HG02763 (cell line): ENCODE results near the gene YAE1.
"Not testable (repeated sequence)": the region's sequence is repeated elsewhere in the genome, so short reads cannot be mapped to it uniquely, and the experiment has no call there.

Experiments used
- ATAC-seq: cut with Tn5 transposase; IDR thresholded peaks from one replicate; pipeline ENCODE4 v1.9.1; 2021; ENCODE audit warnings: mild to moderate bottlenecking, moderate library complexity; ENCODE audit not compliant: unreplicated experiment

YAE1 gene, protein sequence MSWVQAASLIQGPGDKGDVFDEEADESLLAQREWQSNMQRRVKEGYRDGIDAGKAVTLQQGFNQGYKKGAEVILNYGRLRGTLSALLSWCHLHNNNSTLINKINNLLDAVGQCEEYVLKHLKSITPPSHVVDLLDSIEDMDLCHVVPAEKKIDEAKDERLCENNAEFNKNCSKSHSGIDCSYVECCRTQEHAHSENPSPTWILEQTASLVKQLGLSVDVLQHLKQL

DNA sequence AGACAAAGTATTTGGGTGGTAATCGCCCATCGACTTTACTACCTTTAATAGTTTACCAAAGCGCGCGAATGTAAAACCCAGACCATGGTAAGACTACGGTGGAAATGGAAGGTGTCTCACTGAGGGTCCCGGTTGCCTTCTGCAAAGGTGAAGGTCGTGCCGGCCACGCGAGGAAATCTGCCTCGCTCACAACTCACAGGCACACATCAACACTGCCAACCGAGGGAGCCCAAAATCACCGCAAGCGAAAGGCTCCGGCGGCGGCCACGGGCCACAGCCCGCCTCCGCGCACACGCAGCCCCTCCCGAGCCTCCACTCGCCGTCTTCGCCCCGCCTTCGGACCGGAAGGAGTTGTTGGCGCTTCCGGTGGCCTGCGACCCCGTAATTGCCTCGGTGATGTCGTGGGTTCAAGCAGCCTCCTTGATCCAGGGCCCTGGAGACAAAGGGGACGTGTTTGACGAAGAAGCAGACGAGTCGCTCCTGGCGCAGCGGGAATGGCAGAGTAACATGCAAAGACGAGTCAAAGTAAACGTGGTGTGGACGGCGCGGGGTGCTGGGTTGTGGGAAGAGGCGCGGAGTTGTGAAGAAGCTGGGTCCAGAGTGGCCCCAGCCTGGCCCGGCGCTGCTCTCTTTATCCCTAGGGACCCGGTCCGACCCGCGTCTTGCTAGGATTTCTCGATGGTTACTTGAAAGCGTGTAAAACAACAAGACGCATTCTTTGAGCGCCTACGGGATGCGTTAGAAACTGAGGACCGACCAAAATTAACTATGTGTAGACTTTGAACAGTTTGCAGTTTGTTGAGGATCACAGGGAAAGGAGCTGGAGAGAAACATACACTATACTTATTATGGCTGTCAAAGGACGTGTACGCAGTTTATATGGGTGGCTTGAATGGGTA is at the start of gene YAE1:
YAE1 (plus strand) TSS at position 382 of the 899 bp plus-strand sequence; CDS start at position 397, 15 bp downstream.
- ATAC-seq: peak; percentile 99

DNA sequence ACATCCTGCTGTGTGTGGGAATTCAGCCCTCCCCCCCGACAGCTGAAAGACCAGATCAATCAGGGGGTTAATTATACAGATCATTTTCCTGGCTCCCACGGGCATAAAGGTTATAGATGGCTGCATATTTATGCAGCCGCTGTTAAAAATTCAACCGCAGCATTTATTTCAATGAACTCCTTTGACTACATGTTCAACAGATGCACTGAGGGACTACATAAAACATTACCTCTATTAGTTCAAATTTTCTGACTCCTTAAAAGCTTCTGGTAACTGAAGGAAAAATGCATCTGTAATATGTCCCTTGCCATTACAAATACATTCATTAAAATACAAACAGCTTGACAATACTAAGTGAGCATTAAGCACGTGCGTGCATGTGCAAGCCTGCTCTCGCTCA is 49.7 kb upstream of the YAE1 start:
- ATAC-seq: no peak

DNA sequence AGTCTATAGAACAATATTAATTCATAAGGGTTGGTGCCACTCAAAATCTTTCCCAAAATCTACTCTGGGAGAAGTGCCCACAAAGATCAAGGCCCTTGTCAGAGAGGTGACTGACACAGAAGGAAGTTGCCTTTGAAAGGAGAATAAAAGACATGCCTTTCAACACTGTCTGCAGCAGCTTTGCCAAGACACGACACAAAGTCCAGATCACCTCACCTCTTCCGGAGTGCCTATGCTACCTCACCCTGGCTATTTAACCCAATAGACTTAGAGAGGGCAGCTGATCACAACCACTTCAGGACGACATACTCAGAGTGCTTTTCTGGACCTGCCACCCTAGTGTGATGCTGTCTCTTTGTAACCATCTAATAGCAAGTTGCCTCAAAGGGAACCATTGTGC is 49.0 kb upstream of the YAE1 start:
- no peak for ATAC-seq

DNA sequence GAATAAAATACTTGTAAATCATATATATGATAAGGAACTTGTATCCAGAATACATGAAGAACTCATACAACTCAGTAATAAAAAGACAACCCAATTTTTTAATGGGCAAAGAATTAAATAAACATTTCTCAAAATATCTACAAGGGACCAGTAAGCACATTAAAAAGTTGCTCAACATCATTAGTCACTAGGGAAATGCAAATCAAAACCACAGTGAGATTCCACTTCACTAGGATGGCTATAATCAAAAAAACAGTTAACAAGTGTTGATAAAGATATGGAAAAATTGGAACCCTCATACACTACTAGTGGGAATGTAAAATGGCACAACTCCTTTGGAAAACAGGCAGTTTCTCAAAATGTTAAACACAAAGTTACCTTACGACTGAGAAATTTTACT is 40.3 kb upstream of the YAE1 start:
- ATAC-seq: no peak

DNA sequence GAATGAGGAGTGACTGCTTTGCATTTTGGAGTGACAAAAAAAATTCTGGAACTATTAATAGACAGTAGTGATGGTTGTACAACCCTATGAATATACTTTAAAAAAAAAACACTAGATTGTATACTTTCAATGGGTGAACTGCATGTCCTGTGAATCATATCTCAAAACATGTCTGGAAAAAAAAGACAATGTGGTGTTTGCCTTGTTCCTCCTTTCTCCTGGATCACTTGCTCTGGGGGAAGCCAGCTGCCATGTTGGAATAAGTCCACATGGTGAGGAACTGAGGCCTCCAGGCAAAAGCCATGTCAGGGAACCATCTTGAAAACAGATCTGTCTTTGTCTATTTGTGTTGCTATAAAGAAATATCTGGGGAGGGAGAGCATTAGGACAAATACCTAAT is 39.5 kb upstream of the YAE1 start:
- ATAC-seq: no peak

DNA sequence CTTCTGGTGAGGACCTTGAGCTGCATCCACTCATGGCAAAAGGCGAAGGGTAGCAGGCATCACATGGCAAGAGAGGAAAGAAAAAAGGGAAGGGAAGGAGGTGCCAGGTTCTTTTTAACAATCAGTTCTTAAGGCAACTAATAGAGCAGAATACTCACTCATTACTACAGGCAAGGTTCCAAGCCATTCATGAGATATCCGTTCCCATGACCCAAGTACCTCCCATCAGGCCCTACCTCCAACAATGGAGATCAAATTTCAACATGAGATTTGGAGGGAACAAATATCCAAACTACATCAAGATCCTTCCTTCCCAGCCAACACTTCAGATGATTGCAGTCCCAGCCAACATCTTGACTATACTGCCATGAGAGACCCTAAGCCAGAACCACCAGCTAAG is 38.9 kb upstream of the YAE1 start:
- ATAC-seq: no peak

DNA sequence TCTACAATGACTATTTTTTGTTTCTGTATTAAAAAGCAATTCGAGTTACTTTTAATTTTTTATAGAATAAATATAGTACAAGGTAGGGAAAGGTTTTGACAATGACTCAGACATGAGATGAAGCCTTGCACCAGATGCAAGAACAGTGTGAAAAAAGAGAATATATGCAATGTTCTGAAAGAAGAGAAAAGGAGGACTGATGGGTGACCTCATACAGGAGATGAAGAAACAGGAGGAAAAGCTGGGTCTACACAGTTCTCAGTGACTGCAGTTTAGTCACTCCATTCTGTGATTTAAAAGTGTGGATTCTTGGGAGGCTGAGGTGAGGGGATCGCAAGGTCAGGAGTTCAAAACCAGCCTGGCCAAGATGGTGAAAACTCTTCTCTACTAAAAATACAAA is 38.3 kb upstream of the YAE1 start:
- ATAC-seq: no peak

DNA sequence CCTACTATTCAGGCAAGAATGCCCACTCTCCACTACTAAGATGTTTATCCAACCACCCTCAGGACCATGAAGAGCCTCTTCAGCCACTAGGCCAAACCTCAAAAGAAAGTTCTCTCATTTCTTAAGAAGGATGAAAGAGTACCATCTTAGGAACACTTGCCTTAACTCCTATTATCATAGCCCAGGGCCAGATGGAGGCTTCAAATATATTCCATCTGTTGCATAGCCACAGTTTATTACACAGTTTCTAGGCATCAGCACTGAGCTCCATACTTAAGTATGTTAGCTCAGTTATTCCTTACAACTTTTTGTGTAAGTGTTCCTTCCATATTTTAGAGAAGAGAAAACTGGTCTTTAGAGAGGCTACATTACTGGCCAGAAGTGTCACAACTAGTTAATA is 37.4 kb upstream of the YAE1 start:
- ATAC-seq: no peak

DNA sequence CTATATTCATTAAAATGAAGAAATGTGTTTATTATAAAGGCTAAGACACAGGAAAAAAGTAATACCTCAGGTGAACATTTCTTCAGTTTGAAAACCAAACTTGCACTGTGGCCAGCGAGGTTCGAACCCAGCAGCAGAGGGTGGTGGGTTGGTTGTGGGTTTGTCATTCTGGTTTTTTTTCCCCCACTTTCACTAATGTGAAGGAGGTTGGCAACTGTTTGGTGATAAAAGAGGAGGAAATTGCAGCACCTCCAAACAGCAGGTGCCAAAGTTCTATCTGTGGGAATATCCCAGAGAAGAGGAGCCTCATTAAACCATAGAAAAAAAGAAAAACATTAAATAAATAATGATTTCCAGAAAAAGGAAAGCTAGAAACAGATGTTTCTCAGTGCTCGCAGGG is 36.6 kb upstream of the YAE1 start:
- no peak for ATAC-seq

DNA sequence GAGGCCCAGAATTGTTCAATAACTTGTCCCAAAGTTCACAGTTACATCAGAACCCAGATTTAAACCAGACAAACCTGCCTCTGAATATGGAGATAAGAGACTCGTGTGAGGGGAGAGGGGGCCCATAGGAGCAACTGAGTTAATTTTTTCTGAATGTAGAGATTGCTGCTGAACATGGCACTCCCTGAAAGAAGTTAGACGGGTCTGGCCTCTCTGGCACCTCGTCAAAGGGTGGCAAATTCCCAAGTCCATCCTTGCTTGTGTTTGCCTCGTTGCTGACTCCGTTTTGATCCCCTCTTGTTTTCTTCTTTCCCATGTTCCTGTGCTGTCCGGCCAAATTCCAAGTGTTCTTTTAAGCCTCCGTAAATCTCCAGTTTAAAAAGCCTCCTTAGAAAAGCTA is 35.2 kb upstream of the YAE1 start:
- ATAC-seq: no peak

DNA sequence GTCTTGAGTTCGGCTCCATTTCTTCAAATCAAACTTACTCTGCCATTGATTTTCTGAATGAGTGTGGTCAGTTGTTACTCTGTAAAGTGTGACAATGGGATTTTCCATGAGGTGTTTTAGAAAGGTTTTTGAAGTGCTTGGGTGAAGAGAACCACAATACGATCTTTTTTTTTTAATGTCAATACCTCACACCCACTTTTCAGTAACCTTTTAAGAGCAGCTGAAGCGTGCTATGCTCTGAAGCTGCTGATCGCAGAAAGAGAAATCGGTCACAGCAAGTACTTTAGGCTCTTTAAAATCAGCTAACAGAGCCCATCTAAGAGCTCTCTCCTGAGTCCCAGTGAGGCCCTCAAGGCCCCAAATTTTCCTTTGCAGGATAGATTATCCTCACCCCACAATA is 34.4 kb upstream of the YAE1 start:
- no peak for ATAC-seq

DNA sequence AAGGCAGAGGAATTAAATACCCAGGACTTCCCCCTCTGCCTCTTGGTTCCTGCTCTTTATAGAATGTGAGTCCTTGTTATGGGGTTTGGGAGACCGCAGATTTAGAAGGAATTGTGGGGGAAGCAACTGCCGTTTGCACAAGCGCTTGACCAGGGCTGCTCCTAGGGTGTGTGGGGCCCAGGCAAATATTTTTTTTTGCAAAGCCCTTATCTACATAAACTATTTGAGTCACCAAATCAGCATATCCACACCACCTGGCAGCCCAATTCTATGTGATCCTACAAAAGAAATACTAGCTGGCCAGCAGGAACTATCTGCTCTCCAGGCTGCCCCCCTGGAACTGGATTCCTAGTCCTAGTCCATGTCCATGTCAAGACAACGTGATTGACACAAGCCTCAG is 33.4 kb upstream of the YAE1 start:
- no peak for ATAC-seq

DNA sequence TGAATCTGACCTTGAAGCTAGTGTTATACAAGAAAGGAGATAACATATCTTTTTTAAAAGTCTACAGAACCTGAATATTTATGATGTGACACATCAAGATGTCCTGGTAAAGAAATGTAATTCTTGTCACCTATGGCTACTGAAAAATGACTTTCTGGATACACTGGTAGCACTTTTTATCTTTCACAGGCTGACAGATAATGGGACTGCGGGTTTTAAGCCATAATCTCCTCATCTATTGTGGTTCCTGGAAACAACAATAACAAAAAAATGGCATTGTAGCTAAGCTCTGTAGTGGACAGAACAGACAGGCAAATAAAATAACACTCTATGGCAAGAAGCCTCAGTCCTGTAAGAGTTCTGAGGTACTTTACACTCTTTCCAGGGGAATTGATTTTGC is 31.6 kb upstream of the YAE1 start:
- ATAC-seq: no peak

DNA sequence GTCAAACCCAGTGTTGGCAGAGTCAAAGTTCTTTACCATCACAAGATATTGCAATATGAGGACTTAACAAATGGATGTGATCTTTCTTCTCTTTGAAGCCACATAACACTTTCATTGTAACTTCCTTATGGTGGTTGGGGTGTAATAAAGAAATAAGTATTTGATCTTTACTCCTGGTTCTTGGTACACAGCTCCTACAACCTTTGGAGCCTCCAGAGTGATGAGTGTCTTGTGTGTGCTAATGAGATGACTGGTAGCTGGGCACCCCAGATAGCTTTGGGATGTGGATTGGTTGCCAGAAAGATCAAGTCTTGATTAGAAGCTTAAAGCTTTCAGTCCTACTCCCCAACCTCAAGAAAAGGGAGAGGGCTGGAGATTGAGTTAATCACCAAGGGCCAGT is 31.1 kb upstream of the YAE1 start:
- ATAC-seq: no peak

DNA sequence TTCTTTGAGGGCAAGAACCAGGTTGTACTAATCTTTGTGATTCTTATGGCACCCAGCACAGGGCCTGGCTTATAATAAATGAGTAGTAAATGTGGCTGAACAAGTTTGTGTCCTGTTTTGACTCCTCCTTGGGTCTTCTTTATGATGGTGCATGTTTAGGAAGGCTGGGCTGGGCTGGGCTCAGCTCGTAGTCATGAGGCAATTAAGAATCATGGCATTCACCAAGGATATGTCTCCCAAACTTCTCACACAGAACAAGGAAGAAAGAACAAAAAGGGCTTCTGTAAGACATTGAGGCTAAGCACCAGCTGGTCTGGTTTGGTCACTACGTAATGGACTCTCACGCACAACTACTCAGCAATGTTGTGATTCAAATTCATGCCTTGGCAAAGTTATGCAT is 30.5 kb upstream of the YAE1 start:
- no peak for ATAC-seq

DNA sequence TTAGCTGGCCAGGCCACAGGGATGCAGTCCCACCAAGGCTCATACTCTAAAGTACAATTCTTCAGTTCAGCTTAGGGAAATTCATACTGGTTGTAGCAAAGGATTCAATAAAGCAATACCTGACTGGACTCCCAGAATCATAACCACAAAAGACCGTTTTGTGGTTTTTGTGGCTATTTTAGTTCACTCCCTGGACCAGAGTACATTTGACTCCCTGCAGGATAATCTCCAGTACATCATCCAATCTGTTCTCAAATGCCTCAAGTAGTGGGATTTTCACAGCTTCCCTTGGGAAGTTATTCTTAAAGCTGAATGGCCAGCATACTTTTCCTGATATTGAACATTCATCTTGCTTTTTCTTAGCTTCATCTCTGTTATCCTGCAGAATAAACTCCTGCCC is 29.3 kb upstream of the YAE1 start:
- ATAC-seq: no peak

DNA sequence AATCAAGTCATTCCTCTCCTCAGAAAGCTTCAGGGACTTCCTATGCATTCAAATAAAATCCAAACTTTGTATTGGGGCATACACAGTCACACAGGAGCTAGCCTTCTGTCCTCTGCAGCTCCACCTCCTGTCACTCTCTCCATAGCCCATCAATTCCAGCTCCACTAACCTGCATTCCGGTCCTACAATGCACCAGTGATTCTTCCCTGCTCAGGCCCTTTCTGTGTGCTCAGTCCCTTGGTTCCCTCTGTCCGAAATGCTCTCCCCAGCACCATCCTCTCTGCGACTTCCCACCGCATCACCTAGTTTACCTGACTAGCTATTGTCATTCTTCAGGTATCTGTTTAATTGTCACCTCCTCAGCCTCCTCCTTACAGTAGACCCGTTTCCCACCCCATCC is 26.4 kb upstream of the YAE1 start:
- ATAC-seq: no peak

DNA sequence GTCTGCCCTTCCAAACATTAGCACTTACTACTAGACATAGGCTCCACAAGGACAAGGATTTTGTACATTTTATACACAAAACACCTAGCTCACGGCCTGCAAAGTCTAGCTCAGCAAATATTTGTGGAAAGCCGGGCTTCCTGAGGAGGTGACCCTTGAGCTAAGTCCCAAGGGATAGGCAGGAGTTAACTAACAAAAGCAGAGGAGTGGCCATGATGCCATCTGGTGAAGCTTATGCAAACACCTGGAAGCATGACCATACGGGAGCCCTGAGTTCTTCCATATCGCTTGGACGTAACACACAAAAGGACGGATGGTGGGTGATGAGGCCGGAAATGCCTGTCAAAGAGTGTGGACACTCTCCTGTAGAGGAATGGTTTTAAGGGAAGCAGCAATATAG is 25.9 kb upstream of the YAE1 start:
- no peak for ATAC-seq

DNA sequence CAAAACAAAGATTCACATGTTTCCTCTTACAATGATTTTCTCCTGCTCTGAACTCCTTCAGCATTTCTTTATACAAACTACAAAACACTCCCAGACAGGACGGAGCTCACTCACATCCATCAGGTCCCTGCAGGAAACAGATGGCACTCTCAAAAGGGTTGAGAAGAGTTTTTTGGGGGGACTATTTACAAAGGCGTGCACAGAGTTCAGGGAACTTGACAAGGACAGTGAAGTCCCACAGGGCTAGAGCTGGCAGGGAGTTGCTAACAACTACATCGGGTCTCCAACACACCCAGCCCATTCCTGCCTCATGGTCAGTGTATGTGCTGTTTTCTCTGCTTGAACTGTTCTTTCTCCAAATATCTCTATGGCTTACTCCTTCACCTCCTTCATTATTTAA is 24.7 kb upstream of the YAE1 start:
- ATAC-seq: no peak

DNA sequence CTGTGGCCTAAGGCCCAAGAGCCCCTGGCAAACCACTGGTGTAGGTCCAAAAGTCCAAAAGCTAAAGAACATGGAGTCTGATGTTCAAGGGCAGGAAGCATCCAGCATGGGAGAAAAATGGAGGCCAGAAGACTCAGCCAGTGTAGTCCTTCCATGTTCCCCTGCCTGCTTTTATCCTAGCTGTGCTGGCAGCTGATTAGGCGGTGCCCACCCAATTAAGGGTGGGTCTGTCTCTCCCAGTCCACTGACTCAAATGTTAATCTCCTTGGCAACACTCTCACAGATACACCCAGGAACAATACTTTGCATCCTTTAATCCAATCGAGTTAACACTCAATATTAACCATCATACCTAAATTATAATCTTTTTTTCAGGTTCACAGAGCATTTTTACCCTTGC is 21.4 kb upstream of the YAE1 start:
- ATAC-seq: not testable (repeated sequence)

DNA sequence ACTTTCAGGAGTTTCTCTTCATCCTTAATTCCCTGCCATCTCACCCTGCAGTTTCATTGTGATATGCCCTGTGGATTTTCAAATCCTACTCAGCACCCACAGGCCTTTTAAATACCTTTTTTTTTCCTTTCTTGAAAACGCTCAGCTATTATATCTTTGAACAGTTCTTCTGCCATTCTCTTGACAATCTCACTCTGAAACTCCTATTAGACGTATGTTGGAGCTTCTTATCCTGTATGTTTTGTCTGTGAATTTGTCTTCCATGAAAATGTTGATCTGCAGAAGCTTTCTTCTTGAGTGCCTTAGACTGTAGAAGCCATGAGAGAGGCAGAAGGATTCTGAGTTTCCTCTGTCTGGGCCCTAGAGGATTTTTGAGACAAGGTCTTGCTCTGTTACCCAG is 18.9 kb upstream of the YAE1 start:
- ATAC-seq: no peak

DNA sequence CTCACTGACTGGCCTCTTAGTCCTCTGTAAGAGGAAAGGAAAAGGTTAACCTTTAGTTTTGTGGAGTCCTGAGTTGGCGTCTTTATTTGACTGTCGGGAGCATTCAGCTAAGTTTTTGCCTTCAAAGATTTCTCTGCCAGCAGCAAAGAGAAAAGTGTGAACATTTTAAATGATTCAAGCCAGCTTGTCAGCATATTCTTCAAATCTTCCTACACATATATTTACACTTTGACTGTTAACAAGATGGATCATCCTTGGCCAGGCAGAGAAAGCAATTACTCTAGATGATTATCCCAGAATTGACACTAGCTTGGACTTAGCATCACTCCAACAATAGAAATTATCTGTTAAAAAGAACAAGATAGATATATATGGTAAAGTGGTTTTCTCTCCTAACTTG is 15.8 kb upstream of the YAE1 start:
- ATAC-seq: no peak

DNA sequence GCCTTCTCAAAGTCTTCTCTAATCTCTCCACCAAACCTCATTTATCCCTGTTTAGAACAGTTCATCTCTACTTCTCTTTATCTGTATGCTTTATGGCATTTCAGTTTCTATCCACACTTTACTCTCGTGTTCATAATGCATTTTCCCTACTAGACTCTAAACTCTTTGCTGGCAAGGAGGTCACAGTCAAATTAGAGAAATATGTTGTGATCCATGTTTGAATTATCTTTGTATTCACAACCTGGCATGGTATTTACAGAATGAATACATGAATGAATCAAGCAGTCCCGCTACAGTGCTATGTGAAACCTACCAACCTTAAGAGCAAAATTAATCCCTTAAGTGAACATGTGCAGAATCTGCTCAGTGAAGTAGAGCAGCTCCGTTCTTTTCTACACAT is 12.8 kb upstream of the YAE1 start:
- no peak for ATAC-seq
